ENCODE results near the gene RARRES2.

- TF ChIP-seq EZH2 (IDR thresholded peaks at IDR 0.05; ENCODE audit: low read depth) (no peak), CTCF (conservative IDR thresholded peaks at IDR 0.05) (no peak)
These were observed 32.9 kb downstream of the RARRES2 start for GRCh38 chr7:150308575-150308974.

Data from PC-9 (cell line).